ENCODE data around the gene IGSF9. TPM values are rescaled to one million over a fixed set of nuclear protein-coding genes. Genes with fewer than 3 reads are reported as not detected.

Gene IGSF9
- total RNA-seq, 1 donor from 2014 or later = 0.25 TPM

DNA sequence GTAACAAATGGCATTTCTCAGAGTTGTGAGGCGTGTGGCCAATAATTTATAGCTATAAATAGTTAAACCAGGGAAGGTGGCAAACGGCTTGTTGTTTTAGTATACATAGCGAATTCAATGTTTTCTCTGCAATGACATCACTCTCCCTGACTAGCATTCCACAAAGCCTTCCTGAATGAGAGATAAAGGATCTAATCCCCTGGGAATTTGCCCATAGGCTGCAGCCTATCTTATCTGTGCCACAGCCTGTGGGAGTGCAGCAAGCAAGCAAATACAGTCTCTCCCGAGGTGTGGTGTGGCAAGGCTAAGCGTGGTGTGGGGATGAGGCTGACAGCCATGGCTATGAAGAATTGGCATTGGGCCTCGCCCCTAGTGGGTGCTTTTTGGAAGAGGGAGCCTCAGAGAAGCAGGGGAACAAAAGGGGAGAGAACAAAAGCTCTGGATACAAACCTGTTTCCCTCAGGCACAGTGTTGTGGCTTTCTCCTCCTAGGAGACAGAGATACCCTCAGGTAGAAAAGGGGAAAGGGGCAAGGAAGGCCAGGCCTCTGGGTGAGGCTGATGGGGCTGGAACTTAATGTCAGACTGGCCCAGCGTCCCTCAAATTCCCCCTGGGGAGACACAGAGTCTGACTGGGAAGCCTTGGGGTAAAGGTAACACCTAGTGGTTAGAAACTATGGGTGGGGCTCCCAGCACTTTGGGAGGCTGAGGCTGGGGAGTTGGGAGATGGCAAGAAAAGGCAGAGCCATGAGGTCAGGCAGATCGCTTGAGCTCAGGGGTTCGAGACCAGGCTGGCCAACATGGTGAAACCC, 29.0 kb downstream of the IGSF9 start:
- Histone ChIP-seq H3K36me3 (peaks cover 47% of the 10 kb centered on the region), H3K27ac (replicated peaks) (peak overlapping the region; percentile 63), H3K27me3 (ENCODE audit: low read depth) (no peaks in the 10 kb centered on the region), H3K4me1 (peaks cover 72% of the 10 kb centered on the region), H3K9me3 (replicated peaks) (no peaks in the 10 kb centered on the region), H3K4me3 (no peak overlapping the region)
- DNase-seq = no peak
- intact Hi-C loops (cut with micrococcal nuclease) = no loop called here
- TF ChIP-seq, protein P1, sequence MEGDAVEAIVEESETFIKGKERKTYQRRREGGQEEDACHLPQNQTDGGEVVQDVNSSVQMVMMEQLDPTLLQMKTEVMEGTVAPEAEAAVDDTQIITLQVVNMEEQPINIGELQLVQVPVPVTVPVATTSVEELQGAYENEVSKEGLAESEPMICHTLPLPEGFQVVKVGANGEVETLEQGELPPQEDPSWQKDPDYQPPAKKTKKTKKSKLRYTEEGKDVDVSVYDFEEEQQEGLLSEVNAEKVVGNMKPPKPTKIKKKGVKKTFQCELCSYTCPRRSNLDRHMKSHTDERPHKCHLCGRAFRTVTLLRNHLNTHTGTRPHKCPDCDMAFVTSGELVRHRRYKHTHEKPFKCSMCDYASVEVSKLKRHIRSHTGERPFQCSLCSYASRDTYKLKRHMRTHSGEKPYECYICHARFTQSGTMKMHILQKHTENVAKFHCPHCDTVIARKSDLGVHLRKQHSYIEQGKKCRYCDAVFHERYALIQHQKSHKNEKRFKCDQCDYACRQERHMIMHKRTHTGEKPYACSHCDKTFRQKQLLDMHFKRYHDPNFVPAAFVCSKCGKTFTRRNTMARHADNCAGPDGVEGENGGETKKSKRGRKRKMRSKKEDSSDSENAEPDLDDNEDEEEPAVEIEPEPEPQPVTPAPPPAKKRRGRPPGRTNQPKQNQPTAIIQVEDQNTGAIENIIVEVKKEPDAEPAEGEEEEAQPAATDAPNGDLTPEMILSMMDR (IDR thresholded peaks at IDR 0.05; ENCODE audit: borderline replicate concordance) = no peak

DNA sequence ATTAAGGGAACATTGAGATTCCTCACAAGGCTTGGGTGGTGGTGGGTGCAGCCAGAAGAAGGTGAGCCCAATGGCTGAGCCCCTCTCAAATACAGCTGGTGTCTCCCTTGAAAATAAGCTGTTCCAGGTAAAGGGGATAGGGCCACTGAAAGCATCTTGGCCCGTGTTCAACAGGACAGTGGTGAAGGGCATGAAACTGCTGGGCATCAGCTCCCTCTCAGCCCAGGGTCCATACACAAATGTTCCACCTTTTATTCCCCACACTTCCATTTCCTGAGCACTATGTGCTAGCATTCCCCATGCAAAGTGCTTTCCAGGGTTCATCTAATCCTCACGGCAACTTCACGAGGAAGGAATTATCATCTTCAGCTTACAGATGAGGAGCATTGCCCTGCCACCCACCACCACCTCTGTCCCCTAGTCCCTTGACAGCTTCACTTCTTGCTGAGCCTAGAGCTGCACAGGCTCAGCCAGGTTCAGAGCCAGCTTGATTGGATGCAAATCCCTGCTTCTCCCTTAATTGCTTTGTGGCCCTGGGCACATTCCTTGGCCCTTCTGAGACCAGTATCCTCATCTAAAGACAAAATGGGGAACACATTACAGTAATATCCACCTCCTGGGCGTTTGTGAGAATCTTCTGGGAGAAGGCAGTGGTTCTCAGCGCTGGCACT, 29.7 kb downstream of the IGSF9 start:
- DNase-seq = no peak
- TF ChIP-seq, protein P1 (IDR thresholded peaks at IDR 0.05; ENCODE audit: borderline replicate concordance) = no peak
- H3K36me3 ChIP-seq = peaks cover 44% of the 10 kb centered on the region
- peak overlapping the region; percentile 63 for H3K27ac ChIP-seq (replicated peaks)
- intact Hi-C loops (cut with micrococcal nuclease) = no loop called here
- H3K9me3 ChIP-seq (replicated peaks) = no peaks in the 10 kb centered on the region
- H3K4me3 ChIP-seq = no peak overlapping the region
- H3K4me1 ChIP-seq = peaks cover 72% of the 10 kb centered on the region
- H3K27me3 ChIP-seq (ENCODE audit: low read depth) = no peaks in the 10 kb centered on the region

DNA sequence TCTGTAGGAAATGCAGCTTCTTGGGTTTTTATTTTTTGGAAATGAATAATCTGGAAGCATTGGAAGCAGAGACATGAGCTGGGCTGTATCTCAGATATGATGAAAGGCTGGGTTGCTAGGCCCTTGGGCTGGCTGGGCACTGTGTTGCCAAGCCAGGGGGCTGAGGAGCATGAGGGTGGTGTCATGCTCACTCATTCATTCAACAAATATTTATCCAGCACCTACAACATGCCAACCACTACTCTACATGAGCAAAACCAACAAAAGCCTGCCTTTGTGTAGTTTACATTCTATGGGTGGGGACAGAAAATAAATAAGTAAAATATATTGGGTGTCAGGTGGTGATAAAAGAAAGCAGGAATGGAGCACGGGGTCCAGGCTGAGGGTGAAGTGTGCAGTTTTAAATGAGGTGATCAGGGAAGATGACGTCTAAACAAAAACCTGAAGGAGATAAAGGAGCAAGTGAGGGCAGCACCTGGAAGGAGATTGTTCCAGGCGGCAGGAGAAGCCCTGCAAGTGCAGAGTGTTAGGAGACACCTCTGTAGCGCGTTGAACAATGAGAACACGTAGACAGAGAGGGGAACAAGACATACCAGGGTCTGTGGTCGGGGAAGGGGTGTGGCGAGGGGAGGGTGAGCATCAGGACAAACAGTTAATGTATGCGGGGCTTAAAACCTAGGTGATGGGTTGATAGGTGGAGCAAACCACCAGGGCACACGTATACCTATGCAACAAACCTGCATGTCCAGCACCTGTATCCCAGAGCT, 31.0 kb downstream of the IGSF9 start:
- peaks cover 69% of the 10 kb centered on the region for H3K4me1 ChIP-seq
- no peaks in the 10 kb centered on the region for H3K9me3 ChIP-seq (replicated peaks)
- DNase-seq = no peak
- H3K27me3 ChIP-seq (ENCODE audit: low read depth) = no peaks in the 10 kb centered on the region
- H3K27ac ChIP-seq (replicated peaks) = no peak overlapping the region
- intact Hi-C loops (cut with micrococcal nuclease) = no loop called here
- TF ChIP-seq, protein P1 (IDR thresholded peaks at IDR 0.05; ENCODE audit: borderline replicate concordance) = no peak
- H3K4me3 ChIP-seq = no peak overlapping the region
- peaks cover 32% of the 10 kb centered on the region for H3K36me3 ChIP-seq

DNA sequence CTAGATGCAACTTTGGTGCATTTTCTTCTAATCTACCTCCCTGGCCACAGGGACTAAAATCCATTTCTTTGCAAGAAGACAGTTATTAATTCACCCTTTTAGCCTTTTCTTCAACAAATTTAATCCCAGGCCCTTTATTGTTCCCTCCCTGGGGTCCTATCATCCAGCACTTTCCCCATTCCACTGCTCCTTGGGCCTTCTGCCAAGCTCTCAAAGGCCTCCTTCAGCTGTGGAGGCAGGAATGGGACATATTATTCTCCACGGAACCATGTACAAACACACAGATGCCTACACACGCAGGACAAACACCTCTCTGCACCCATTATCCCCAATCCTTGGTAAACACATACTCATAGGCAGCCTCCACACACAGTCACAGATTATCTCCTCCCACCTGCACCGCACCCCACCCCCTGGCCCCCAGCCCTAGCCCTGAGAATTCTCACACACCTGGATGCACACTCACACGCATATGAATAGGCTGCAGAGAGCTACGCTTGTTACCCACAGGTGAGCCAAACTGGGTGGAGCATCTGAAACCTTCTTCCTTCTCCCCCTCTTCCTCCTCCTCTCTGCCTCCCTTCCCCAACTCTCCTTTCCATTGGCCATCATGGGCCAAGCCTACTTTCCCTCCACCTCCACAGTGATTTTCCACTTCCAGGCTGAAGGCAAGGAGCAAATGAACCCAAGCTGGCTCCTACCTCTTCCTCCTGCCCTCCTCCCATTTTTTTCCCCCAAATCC, 31.8 kb downstream of the IGSF9 start:
- H3K36me3 ChIP-seq = peaks cover 23% of the 10 kb centered on the region
- intact Hi-C loops (cut with micrococcal nuclease) = no loop called here

More for the DNA sequence above, 31.8 kb downstream of the IGSF9 start:
- Histone ChIP-seq H3K27ac (replicated peaks) (no peak overlapping the region), H3K27me3 (ENCODE audit: low read depth) (no peaks in the 10 kb centered on the region), H3K4me1 (peaks cover 61% of the 10 kb centered on the region), H3K9me3 (replicated peaks) (no peaks in the 10 kb centered on the region), H3K4me3 (no peak overlapping the region)
- no peak for DNase-seq
- TF ChIP-seq, protein P1 (IDR thresholded peaks at IDR 0.05; ENCODE audit: borderline replicate concordance) = no peak
